ENCODE data around the gene RAP1GAP. TPM values are rescaled to one million over a fixed set of nuclear protein-coding genes. Genes with fewer than 3 reads are reported as not detected.
A peak's percentile ranks its signal among the peaks of the same experiment; 100 is the strongest.

Gene RAP1GAP
- total and polyA plus RNA-seq, 9 of the 15 experiments (the other 6 are each of a cell fraction or from before 2014, with no cell fraction given), result 0.29 to 30.2 (median 19.2) TPM

- TF ChIP-seq GTF3C2 (IDR thresholded peaks at IDR 0.05; ENCODE audit: borderline replicate concordance, extremely low read depth, insufficient read length) (peak; percentile 60), GABPB1 (CRISPR knock-in tag; IDR thresholded peaks at IDR 0.05) (peak; percentile 45; the same call in 1 of the 2 replicates), ID3 (CRISPR knock-in tag; IDR thresholded peaks at IDR 0.05) (no peak), ID3 (tag; IDR thresholded peaks at IDR 0.05) (0 out of 2 replicates have a peak, but pooled peaks have one; percentile 23), RBM14 (IDR thresholded peaks at IDR 0.05; ENCODE audit: borderline replicate concordance, insufficient read depth, low read depth, low read length) (no peak), ZBTB40 (IDR thresholded peaks at IDR 0.05) (no peak), ZBTB40 (CRISPR knock-in tag; IDR thresholded peaks at IDR 0.05) (peak; percentile 39; the same call in 1 of the 2 replicates), MEF2D (tag; conservative IDR thresholded peaks at IDR 0.05; ENCODE audit: low read depth) (peak; percentile 95), PHF8 (IDR thresholded peaks at IDR 0.05; ENCODE audit: borderline replicate concordance, low read length) (no peak), E2F6 (IDR thresholded peaks at IDR 0.05; ENCODE audit: borderline replicate concordance in 1 of 2, extremely low read depth in 1 of 2, insufficient read depth in 1 of 2, insufficient read length in 1 of 2, low read depth in 1 of 2, low read length in 1 of 2, poor library complexity in 1 of 2, severe bottlenecking in 1 of 2) (peak in 1 of 2 experiments; percentile 3), CHD4 (IDR thresholded peaks at IDR 0.05; ENCODE audit: insufficient read depth, insufficient replicate concordance, low read depth, low read length, poor library complexity, severe bottlenecking) (peak; percentile 37), ZNF263 (CRISPR knock-in tag; IDR thresholded peaks at IDR 0.05; ENCODE audit: borderline replicate concordance) (no peak), PML (IDR thresholded peaks at IDR 0.05; ENCODE audit: low read length) (no peak)
Measured at GRCh38 chr1:21573971-21574465, 95.1 kb downstream of the RAP1GAP start (continued).

Measured in K562 (cell line).